ENCODE results near the gene SLC1A4.
"Not testable (repeated sequence)": the region's sequence is repeated elsewhere in the genome, so short reads cannot be mapped to it uniquely, and the experiment has no call there.

SLC1A4 gene

GRCh38 chr2:64995041-64995440 lies 5.8 kb downstream of the SLC1A4 start:
- H3K27ac ChIP-seq, result no peak overlapping the region
- TF ChIP-seq, protein P1, sequence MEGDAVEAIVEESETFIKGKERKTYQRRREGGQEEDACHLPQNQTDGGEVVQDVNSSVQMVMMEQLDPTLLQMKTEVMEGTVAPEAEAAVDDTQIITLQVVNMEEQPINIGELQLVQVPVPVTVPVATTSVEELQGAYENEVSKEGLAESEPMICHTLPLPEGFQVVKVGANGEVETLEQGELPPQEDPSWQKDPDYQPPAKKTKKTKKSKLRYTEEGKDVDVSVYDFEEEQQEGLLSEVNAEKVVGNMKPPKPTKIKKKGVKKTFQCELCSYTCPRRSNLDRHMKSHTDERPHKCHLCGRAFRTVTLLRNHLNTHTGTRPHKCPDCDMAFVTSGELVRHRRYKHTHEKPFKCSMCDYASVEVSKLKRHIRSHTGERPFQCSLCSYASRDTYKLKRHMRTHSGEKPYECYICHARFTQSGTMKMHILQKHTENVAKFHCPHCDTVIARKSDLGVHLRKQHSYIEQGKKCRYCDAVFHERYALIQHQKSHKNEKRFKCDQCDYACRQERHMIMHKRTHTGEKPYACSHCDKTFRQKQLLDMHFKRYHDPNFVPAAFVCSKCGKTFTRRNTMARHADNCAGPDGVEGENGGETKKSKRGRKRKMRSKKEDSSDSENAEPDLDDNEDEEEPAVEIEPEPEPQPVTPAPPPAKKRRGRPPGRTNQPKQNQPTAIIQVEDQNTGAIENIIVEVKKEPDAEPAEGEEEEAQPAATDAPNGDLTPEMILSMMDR (conservative IDR thresholded peaks at IDR 0.05), result no peak

DNA sequence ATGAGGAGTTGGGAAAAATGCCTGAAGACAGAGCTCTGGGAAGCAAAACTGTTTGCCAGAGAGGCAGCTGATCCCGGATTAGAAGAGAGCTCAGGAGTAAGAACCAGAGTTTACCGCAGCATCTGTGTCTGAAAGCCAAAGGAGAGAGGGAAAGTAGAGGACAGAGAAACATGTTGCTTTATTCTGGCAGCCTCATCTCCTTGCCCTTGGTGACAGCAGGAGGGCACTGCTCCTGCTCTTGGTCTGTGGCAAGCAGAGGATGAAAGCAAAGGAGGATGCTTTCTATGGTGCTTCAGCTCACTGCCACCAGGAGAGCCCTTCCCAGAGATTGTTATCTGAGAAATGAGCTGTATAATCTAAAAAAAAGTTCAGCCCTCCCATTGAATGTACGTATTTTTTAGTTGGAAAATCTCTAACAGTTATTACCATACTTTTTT lies 7.7 kb downstream of the SLC1A4 start:
- TF ChIP-seq, protein P1 (conservative IDR thresholded peaks at IDR 0.05), result no peak; the same call in 1 of the 2 replicates
- H3K27ac ChIP-seq, result no peak overlapping the region

DNA sequence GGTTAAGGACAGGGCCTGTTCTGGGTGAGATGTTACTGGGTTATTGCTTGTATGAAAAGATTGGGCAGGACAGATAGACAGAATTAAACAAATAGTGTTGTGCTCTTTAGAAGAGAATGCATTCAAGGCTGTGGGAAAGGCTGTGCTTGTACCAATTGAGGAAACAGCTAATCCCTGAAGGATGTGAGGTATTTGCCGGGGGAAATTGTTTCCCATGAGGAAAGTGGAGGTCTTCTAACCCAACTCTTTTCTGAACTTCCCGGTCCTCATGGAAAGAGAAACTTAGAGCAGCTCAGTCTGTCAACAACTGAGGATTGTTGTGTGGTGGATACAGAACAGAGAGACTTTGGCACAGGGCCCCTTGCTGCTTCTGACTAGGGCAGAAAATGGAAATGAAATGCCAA lies 9.5 kb downstream of the SLC1A4 start:
- no peak overlapping the region for H3K27ac ChIP-seq
- TF ChIP-seq, protein P1 (conservative IDR thresholded peaks at IDR 0.05), result no peak

GRCh38 chr2:64999754-65000153 lies 10.6 kb downstream of the SLC1A4 start:
- no peak overlapping the region for H3K27ac ChIP-seq
- TF ChIP-seq, protein P1 (conservative IDR thresholded peaks at IDR 0.05), result no peak

DNA sequence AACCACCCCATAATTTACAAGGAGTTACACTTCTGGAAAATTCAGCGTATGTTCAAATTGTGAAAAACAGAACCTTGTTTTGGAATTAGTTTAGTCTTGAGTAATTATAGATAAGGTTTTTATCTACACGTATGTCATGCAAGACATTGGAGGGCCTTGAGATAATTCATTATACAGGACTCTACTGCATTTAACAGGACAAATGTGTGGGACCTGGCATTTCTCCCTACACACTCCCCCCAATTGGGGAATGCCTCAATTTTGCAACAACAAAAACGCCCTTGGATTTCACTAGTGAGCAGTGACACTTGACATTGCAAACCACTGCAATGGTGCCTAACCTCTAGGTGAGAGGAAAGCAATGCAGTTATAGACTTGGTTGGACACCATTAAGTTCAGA lies 11.4 kb downstream of the SLC1A4 start:
- H3K27ac ChIP-seq, result no peak overlapping the region
- TF ChIP-seq, protein P1 (conservative IDR thresholded peaks at IDR 0.05), result no peak

GRCh38 chr2:65003037-65003436 lies 13.8 kb downstream of the SLC1A4 start:
- TF ChIP-seq, protein P1 (conservative IDR thresholded peaks at IDR 0.05), result no peak
- no peak overlapping the region for H3K27ac ChIP-seq

GRCh38 chr2:65004232-65004631 lies 15.0 kb downstream of the SLC1A4 start:
- not testable (repeated sequence) for H3K27ac ChIP-seq

DNA sequence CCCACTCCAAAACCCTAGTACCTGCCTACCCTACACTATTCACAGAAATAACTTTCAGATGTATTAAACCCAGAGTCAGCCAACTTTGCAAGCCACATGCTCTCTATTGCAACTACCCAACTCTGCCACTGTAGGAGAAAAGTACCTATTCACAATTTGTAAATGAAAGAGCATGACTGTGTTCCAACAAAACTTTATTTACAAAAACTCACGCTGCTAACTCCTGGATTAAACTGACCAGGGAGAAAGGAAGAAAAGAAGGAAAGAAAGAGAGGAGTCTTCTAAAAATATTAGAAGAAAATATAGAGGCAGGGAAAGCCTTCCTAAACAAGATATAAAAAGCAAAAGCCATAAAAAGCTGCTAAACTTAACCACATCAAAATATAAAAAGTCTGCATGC lies 24.6 kb downstream of the SLC1A4 start:
- H3K27ac ChIP-seq, result no peak overlapping the region
- TF ChIP-seq, protein P1 (conservative IDR thresholded peaks at IDR 0.05), result no peak
